Activated CD8-positive, alpha-beta memory T cell treated with anti-CD3 and anti-CD28 coated beads, Interleukin-2, amount 50 U/mL, for 4 hours (primary cell): ENCODE results near the gene NAALADL2.
"Not testable (repeated sequence)": the region's sequence is repeated elsewhere in the genome, so short reads cannot be mapped to it uniquely, and the experiment has no call there.

ENCODE experiments used
- DNase-seq: peaks from one replicate; pipeline ENCODE4 v3.0.0-alpha.2; 2020

NAALADL2 gene

GRCh38 chr3:175825016-175825580 is 966.0 kb downstream of the NAALADL2 start:
- DNase-seq, result not testable (repeated sequence)

GRCh38 chr3:175826759-175827158 is 967.6 kb downstream of the NAALADL2 start:
- DNase-seq, result no peak

DNA sequence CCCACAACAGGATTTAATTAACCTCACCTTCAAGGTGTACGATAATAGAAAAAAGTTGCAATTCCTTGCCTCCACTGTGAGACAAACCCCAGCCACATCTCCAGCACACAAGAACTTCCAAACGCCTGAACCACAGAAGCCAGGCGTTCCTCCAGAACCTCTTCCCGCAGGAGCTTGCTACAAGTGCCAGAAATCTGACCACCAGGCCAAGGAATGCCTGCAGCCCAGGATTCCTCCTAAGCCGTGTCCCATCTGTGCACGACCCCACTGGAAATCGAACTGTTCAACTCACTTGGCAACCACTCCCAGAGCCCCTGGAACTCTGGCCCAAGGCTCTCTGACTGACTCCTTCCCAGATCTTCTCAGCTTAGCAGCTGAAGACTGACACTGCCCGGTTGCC is 970.7 kb downstream of the NAALADL2 start:
- not testable (repeated sequence) for DNase-seq

DNA sequence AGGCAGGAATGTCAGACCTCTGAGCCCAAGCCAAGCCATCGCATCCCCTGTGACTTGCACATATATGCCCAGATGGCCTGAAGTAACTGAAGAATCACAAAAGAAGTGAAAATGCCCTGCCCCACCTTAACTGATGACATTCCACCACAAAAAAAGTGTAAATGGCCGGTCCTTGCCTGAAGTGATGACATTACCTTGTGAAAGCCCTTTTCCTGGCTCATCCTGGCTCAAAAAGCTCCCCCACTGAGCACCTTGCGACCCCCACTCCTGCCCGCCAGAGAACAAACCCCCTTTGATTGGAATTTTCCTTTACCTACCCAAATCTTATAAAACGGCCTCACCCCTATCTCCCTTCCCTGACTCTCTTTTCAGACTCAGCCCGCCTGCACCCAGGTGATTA is 976.6 kb downstream of the NAALADL2 start:
- DNase-seq, result not testable (repeated sequence)

DNA sequence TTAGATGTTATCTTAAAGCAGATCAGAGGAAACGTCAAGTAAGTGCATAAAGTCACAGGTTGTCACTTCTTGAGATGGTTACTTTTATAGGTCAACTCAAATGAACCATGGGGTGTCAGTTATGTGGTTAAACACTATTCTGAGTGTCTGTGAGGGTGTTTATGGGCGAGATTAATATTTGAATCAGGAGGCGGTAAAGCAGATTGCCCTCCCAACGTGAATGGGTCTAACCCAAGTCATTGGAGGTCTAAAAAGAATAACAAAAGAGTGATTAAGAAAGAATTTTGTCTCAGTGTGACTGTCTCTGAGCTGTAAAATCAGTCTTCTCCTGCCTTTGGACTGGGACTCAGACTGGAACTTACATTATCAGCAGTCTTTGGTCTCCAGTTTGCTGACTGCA is 977.5 kb downstream of the NAALADL2 start:
- DNase-seq, result no peak

DNA sequence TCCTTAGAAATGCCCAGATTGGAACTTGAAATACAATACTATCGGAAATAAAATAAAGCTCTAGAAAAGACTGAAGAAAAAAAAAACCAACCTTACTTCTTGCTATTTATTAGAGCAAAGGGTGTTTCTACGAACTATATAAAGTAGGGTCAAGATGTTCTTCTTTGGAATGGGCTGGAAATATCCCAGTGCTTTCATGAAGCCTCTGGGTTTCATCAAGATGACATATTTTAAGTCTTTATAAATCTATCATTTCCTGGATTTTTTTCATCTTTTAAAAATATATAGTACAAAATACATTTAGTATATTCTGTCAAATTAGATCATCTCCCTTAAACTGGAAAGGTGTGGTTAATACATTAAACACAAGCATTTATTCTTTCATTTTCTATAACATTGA is 978.8 kb downstream of the NAALADL2 start:
- no peak for DNase-seq

GRCh38 chr3:175839366-175840005 is 980.4 kb downstream of the NAALADL2 start:
- DNase-seq, result no peak

GRCh38 chr3:175851541-175851940 is 992.4 kb downstream of the NAALADL2 start:
- no peak for DNase-seq

DNA sequence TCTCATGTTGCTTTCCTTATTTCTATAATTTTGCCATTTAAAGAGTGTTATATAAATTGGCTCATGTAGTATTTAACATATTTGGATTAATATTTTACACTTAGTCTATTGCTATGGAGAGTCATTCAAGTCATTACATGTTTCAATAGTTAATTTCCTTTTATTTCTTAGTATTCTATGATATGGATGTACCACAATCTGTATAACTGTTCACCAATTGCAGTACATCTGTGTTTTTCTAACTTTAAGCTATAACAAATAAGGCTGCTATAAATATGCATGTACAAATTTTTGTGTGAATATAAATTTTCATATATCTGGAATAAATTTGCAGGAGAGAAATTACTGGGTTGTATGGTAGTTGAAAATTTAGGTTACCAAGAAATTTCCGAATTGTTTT is 993.4 kb downstream of the NAALADL2 start:
- no peak for DNase-seq

DNA sequence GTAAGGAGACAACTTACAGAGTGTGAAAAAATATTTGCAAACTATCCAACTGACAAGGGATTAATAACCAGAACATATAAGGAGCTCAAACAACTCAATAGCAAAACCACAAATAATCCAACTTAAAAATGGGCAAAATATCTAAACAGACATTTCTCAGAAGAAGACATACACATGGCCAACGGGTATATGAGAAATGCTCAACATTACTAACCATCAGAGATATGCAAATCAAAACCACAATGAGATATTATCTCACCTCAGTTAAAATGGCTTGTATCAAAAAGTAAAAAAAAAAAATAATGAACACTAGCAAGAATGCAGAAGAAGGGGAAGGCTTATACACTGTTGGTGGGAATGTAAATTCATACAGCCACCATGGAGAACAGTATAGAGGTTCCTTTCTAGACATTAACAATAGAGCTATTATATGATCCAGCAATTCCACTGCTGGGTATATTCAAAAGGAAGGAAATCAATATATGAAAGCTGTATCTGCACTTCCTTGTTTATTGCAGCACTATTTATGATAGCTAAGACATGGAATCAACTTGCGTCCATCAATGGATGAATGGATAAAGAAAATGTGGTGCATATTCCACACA is 998.6 kb downstream of the NAALADL2 start:
- DNase-seq, result no peak
